ENCODE data around the gene MAPK7. TPM values are rescaled to one million over a fixed set of nuclear protein-coding genes. Genes with fewer than 3 reads are reported as not detected.

MAPK7 gene
- 10 to 100 TPM; 22.3 to 43.1 TPM for total RNA-seq

DNA sequence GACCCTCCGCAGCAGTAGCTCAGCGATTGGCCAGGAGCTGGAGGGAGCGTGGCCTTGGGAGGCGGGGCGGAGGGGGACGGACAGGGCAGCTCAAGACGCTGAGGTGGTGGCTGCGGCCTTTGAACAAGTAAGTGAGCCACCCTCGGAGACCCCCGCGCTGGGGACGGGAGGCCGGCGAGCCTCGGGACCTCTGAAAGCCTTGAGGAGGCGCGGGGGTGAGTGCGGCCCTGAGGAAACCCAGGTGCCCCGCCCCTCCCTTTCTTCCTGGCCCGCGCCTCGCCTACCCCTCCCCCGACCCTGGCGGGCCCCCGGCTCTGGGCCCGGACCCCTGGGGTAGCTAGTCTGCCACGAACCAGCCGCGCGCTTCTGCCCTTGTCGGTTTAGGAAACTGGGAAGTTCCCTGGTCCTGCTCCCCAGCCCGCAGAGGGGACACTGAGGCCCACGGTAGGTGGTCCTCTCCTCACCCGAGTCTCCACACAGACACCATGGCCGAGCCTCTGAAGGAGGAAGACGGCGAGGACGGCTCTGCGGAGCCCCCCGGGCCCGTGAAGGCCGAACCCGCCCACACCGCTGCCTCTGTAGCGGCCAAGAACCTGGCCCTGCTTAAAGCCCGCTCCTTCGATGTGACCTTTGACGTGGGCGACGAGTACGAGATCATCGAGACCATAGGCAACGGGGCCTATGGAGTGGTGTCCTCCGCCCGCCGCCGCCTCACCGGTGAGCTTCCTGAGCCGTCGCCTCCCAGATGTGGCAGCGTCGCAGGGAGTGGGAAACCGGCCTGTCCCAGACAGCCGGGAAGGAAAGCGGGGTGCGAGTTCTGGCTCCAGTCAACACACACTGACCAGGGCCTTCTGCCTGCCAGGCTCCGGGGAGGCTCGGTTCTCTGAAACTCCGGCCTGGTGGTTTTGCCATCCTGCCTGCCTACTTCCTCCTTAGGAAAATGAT is at the start of gene MAPK7:
Gene MAPK7, plus strand, starts transcription at position 83 of the 945 bp plus-strand sequence. Its CDS starts 403 bp downstream, at position 486.
- peak; percentile 25 for DNase-seq (ENCODE audit: low spot score)
- Histone ChIP-seq H3K27ac (peak within 1 kb of the TSS; percentile 90), H3K4me1 (replicated peaks) (peaks cover 12% of the 10 kb centered on the region), H3K36me3 (peaks cover 8 to 11% of the 10 kb centered on the region in 2 donors), H3K9me3 (no peaks in the 10 kb centered on the region), H3K4me3 (peak within 1 kb of the TSS; percentile 64 to 68), H3K27me3 (replicated peaks; ENCODE audit: insufficient read depth) (no peaks in the 10 kb centered on the region)
- 4% methylated on average over 66 of the region's 69 CpGs for WGBS
- TF ChIP-seq POLR2A (IDR thresholded peaks at IDR 0.05) (no peak), POLR2AphosphoS5 (IDR thresholded peaks at IDR 0.05) (no peak)
- TF ChIP-seq, protein P1, sequence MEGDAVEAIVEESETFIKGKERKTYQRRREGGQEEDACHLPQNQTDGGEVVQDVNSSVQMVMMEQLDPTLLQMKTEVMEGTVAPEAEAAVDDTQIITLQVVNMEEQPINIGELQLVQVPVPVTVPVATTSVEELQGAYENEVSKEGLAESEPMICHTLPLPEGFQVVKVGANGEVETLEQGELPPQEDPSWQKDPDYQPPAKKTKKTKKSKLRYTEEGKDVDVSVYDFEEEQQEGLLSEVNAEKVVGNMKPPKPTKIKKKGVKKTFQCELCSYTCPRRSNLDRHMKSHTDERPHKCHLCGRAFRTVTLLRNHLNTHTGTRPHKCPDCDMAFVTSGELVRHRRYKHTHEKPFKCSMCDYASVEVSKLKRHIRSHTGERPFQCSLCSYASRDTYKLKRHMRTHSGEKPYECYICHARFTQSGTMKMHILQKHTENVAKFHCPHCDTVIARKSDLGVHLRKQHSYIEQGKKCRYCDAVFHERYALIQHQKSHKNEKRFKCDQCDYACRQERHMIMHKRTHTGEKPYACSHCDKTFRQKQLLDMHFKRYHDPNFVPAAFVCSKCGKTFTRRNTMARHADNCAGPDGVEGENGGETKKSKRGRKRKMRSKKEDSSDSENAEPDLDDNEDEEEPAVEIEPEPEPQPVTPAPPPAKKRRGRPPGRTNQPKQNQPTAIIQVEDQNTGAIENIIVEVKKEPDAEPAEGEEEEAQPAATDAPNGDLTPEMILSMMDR (IDR thresholded peaks at IDR 0.05) = no peak
- intact Hi-C loops (cut with DNase I) = loop anchor here (5.0 kb wide), 2 partner anchors 69 to 269 kb away; partner anchors contain the start of gene ALDH3A2

DNA sequence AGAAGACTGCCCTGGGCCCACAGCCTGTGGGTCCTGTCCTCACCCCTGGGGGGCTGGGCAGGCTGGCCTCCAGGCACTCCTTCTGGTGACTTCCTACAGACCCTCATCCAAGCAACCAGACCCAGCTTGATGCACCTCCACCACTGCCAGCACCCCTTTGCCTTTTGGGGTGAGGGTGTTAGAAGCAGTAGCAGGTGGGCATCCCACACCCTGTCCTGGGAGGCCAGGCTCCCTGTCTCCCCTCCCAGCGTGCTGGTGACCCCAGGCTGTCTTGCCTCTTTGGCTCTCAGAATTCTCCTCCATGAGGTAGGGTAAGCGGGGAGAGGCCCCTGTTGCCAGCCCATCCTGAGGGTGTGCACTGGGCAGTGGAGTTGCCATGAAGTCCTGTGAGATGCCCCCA is 49.2 kb upstream of the MAPK7 start:
- no peaks in the 10 kb centered on the region for H3K27me3 ChIP-seq (replicated peaks; ENCODE audit: insufficient read depth)
- DNase-seq (ENCODE audit: low spot score) = no peak
- H3K36me3 ChIP-seq = no peaks in the 10 kb centered on the region
- H3K27ac ChIP-seq = no peak overlapping the region
- H3K4me1 ChIP-seq (replicated peaks) = no peaks in the 10 kb centered on the region
- intact Hi-C loops (cut with DNase I) = no loop called here
- TF ChIP-seq POLR2A (IDR thresholded peaks at IDR 0.05) (no peak), POLR2AphosphoS5 (IDR thresholded peaks at IDR 0.05) (no peak)
- TF ChIP-seq, protein P1 (IDR thresholded peaks at IDR 0.05) = no peak
- H3K4me3 ChIP-seq = no peak overlapping the region
- WGBS = 100% methylated on average over 2 of the region's 2 CpGs
- H3K9me3 ChIP-seq = no peaks in the 10 kb centered on the region

DNA sequence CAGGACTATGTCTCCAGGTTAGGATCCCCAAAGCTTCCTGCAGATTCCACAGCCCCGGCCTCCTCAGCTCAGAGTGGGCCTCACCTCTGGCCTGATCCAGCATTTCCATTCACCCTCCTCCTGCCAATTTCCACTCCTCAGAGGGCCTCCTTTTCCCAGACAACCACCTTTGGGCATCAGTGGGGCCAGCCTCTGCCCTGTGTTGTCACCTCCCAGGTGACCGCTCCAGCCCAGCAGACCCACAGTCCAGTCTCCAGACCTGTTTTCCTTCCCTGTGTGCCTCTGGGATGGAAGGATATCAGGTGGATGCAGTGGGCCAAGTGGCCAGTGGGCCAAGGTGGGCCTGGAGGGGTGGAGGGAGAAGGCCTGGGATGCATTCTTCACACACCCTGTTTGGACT is 48.5 kb upstream of the MAPK7 start:
- Histone ChIP-seq H3K4me3 (no peak overlapping the region), H3K27me3 (replicated peaks; ENCODE audit: insufficient read depth) (no peaks in the 10 kb centered on the region), H3K4me1 (replicated peaks) (no peaks in the 10 kb centered on the region), H3K9me3 (no peaks in the 10 kb centered on the region), H3K27ac (no peak overlapping the region), H3K36me3 (no peaks in the 10 kb centered on the region)
- no peak for TF ChIP-seq POLR2AphosphoS5 (IDR thresholded peaks at IDR 0.05)
- no peak for TF ChIP-seq POLR2A (IDR thresholded peaks at IDR 0.05)
- TF ChIP-seq, protein P1 (IDR thresholded peaks at IDR 0.05) = no peak
- intact Hi-C loops (cut with DNase I) = no loop called here
- 95% methylated on average over 2 of the region's 2 CpGs for WGBS
- no peak for DNase-seq (ENCODE audit: low spot score)

DNA sequence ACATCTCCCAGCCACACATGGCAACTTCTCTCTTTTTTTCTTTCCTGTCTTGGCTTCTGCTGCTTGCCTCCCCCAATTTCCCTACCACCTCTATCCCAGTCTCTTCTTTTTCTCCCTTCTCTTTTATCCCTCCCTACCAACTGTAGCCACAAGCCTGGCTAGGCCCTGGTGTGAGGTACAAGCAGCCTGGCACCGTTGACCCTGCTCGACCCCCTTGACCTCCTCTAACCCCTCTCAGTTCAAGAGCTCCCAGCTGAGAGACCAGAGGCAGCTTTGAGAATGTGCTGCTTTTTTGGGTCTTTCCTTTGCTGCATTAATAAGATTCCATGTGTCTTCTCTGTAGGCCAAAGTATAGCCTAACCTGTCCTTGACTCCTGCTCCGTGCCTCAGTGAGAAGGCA is 48.0 kb upstream of the MAPK7 start:
- Histone ChIP-seq H3K27ac (no peak overlapping the region), H3K4me3 (no peak overlapping the region), H3K9me3 (no peaks in the 10 kb centered on the region), H3K4me1 (replicated peaks) (no peaks in the 10 kb centered on the region), H3K36me3 (no peaks in the 10 kb centered on the region), H3K27me3 (replicated peaks; ENCODE audit: insufficient read depth) (no peaks in the 10 kb centered on the region)
- TF ChIP-seq POLR2AphosphoS5 (IDR thresholded peaks at IDR 0.05) (no peak), POLR2A (IDR thresholded peaks at IDR 0.05) (no peak)
- TF ChIP-seq, protein P1 (IDR thresholded peaks at IDR 0.05) = no peak
- intact Hi-C loops (cut with DNase I) = no loop called here
- DNase-seq (ENCODE audit: low spot score) = no peak
- 72% methylated on average over 3 of the region's 3 CpGs for WGBS

Measured in prostate gland (tissue), 2 donors.